ENCODE data around the gene GPR156.
A peak's percentile ranks its signal among the peaks of the same experiment; 100 is the strongest.

GPR156 gene

DNA sequence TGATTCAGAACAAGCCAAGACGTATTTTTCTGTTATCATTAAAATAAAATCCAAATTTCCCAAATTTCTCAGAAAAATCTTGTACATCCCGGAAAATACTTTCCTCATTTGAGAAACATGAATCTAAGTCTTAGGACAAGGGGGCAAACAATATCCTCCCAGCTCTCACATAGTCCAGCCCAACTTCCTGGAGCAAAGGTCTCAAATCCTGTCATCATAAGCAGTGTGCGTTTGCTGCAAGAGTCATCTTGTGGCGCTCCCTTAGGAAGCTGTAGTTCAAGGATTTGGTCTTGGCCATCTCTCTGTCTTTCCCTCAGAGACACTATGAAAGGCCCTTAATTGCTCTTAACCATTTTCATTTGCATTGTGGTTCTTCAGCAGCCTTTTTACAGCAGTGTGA lies 133.2 kb downstream of the GPR156 start:
- H3K36me3 Mint-ChIP-seq (ENCODE audit: low read depth): peaks cover 14% of the 10 kb centered on the region
- DNase-seq: no peak
- H3K27ac Mint-ChIP-seq: no peak overlapping the region
- H3K9me3 Mint-ChIP-seq: peaks cover 21% of the 10 kb centered on the region
- H3K27me3 Mint-ChIP-seq: no peaks in the 10 kb centered on the region
- peaks cover 30% of the 10 kb centered on the region for H3K4me1 Mint-ChIP-seq (ENCODE audit: low read depth)
- H3K4me3 Mint-ChIP-seq: no peak overlapping the region

DNA sequence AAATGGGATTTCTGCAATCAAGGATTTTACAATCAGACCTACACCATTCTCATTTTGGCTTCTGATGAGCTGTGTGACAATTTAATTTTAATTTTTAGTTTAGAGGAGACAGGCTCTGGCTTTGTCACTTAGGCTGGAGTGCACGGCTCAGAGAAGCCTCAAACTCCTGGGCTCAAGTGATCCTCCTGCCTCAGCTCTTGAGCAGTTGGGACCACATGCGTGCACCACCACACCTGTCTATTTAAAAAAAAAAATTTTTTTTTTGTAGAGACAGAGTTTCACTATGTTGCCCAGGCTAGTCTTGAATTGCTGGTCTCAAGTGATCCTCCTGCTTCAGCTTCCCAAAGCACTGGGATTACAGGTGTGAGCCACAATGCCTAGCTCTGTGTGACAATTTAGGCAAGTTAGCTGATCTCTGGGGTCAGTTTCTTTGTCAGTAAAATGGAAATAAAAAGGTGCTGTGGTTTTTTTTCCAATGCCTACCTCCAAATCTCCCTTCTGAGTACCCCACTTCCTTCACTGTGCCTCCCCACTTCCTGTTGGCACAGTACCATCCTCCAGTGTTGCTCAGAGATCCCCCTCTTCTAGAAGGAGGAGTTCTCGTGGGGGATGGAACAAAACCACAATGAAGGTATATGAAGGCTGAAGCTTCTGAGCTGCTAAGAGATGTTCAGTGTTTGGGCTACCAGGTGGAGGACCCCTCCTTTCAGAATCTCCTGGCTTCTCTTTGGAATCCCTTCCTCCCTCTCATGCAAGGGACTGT lies 136.7 kb downstream of the GPR156 start:
- Mint-ChIP-seq H3K27ac (no peak overlapping the region), H3K4me3 (no peak overlapping the region), H3K4me1 (ENCODE audit: low read depth) (peaks cover 38% of the 10 kb centered on the region)

DNA sequence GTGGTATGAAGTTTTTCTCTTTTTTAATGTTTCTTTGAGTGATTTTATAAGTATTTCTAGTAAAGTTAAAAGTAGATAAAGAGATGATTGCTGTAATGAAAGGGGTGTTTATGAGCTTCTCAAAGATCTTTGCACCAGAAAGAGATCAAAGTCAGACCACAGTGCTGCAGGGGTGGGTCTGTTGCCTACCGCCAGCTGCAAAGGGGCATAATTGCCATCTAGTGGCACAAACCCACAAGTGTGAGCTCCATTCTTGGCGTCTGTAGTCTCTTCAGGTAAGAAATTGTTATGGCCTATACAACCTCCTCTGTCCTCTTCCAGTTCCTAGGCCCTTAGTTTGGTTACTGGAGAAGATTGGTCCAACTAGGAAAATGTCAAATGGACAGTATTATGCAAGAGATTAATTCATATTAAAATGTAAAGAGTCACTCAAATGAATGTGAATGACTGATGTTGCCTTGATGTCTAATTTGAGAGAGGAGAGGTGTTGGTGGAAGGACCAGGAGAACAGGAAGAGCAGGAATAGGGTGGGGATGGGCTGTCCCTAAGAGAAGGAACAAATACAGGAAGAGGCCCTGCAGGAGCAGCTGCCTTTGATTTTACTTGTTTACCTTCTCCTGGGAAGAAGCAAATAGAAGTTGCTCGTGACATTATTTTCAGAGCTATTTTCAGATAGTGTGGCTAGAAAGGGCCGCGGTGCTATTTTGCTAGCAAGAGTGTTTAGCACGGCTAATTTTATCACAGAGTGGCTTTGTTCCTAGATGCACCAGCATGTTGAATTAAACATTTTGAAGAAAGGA lies 137.8 kb downstream of the GPR156 start:
- Mint-ChIP-seq H3K9me3 (no peaks in the 10 kb centered on the region), H3K4me1 (ENCODE audit: low read depth) (peaks cover 33% of the 10 kb centered on the region), H3K27me3 (no peaks in the 10 kb centered on the region), H3K36me3 (ENCODE audit: low read depth) (no peaks in the 10 kb centered on the region), H3K27ac (no peak overlapping the region), H3K4me3 (no peak overlapping the region)
- peak; percentile 38 for DNase-seq

More for the DNA sequence above, 136.7 kb downstream of the GPR156 start:
- H3K9me3 Mint-ChIP-seq: no peaks in the 10 kb centered on the region
- no peaks in the 10 kb centered on the region for H3K27me3 Mint-ChIP-seq
- no peak for DNase-seq
- no peaks in the 10 kb centered on the region for H3K36me3 Mint-ChIP-seq (ENCODE audit: low read depth)

DNA sequence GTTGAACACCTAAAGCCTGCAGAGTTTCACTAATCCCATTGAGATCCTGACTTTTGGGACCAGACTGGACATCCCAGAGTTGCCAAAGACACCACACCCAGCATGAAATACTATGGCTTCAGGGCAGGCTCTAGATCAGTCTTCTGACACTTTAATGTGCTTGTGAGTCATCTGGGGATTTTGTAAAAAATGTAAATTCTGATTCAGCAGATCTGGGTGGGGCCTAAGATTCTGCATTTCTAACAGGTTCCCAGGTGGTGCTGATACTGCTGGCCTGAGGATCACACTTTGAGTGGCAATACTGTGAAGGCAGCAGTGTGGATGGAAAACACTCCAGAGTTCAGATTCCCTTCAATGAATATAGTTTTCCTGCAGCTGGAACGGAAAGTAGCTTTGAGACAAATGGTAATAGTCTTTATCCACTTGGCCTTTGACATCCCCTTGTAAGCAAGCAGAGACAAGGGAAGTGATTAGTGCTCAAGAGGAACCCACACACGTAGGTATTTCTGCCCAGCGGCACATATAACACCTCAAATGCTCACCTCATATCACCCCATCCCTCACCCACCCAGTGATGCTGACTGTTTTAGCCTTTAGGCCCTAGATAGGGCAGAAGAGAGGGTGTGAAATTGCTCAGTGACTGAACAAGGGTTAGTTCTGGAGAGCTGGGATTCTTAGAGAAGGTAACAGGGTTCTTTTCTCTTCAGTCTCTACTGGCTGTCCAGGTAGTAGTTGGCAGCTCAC lies 139.3 kb downstream of the GPR156 start:
- Mint-ChIP-seq H3K4me1 (ENCODE audit: low read depth) (peaks cover 29% of the 10 kb centered on the region), H3K9me3 (no peaks in the 10 kb centered on the region), H3K27me3 (no peaks in the 10 kb centered on the region), H3K4me3 (no peak overlapping the region), H3K36me3 (ENCODE audit: low read depth) (no peaks in the 10 kb centered on the region), H3K27ac (peak overlapping the region; percentile 75)
- no peak for DNase-seq

DNA sequence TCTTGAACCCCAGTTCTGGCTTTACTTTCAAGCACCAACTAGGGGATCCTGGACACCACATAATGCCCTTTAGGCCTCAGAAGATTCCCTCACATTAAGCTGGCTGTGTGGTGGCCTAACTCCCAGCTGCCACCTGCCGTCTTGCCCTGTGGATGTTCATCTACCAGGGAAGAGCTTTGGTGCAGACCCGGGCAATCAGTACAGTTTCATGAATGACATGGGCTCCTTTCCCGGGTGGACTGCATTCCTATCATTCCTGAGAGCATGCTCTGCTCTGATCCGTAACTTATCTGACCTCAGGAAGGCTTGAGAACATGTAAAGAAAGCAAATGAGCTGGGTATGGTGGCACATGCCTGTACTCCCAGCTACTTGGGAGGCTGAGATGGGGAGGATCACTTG lies 140.8 kb downstream of the GPR156 start:
- H3K36me3 Mint-ChIP-seq (ENCODE audit: low read depth): no peaks in the 10 kb centered on the region
- no peak for DNase-seq
- H3K4me3 Mint-ChIP-seq: no peak overlapping the region
- peaks cover 29% of the 10 kb centered on the region for H3K4me1 Mint-ChIP-seq (ENCODE audit: low read depth)
- no peaks in the 10 kb centered on the region for H3K27me3 Mint-ChIP-seq
- H3K9me3 Mint-ChIP-seq: no peaks in the 10 kb centered on the region
- H3K27ac Mint-ChIP-seq: no peak overlapping the region

DNA sequence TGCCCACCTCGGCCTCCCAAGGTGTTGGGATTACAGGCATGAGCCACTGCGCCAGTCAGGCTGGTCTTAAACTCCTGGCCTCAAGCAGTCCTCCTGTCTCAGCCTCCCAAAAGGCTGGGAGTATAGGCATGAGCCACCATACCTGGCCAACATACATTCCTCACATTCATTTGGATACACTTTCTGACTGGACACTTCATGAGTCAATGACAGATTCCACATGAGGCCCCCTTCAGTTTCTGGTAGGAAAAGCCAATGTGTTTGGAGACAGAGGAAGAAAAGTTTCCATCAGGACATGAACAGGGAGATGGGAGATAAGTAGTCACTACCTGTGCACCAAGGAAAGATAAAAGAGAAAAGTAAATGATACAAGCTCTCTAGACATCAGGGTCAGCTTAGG lies 141.3 kb downstream of the GPR156 start:
- DNase-seq: no peak
- Mint-ChIP-seq H3K36me3 (ENCODE audit: low read depth) (no peaks in the 10 kb centered on the region), H3K4me1 (ENCODE audit: low read depth) (peaks cover 27% of the 10 kb centered on the region), H3K4me3 (no peak overlapping the region), H3K27me3 (no peaks in the 10 kb centered on the region), H3K27ac (no peak overlapping the region), H3K9me3 (no peaks in the 10 kb centered on the region)

DNA sequence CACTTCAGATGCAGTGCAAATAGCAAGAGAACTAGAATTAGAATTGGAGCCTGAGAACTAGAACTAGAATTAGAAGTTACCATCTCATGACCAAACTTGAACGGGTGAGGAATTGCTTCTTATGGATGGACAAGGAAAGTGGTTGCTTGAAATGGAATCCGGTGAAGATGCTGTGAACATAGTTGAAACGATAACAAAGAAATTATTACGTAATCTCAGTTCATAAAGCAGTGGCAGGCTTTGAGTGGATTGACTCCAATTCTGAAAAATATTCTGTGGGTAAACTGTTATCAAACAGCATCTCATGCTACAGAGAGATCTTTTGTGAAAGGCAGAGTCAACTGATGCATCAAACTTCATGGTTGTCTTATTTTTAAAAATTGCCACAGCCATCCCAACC lies 142.8 kb downstream of the GPR156 start:
- H3K4me1 Mint-ChIP-seq (ENCODE audit: low read depth): peaks cover 16% of the 10 kb centered on the region
- no peaks in the 10 kb centered on the region for H3K9me3 Mint-ChIP-seq
- H3K4me3 Mint-ChIP-seq: no peak overlapping the region
- no peaks in the 10 kb centered on the region for H3K27me3 Mint-ChIP-seq
- DNase-seq: no peak
- no peak overlapping the region for H3K27ac Mint-ChIP-seq
- H3K36me3 Mint-ChIP-seq (ENCODE audit: low read depth): no peaks in the 10 kb centered on the region

DNA sequence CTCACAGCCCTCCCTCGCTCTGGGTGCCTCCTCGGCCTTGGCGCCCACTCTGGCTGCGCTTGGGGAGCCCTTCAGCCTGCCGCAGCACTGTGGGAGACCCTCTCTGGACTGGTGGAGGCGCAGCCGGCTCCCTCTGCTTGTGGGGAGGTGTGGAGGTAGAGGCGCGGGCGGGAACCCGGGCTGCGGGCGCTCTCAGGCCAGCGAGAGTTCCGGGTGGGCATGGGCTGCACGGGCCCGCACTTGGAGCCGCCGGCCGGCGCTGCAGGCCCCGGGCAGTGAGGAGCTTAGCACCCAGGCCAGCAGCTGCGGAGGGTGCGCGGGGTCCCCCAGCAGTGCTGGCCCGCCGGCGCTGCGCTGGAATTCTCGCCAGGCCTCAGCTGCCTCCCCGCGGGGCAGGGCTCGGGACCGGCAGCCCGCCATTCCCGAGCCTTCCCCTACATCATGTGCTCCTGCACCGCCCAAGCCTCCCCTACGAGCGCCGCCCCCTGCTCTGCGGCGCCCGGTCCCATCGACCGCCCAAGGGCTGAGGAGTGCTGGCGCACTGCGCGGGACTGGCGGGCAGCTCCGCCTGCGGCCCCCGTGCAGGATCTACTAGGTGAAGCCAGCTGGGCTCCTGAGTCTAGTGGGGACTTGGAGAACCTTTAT lies 144.8 kb downstream of the GPR156 start:
- peaks cover under 1% of the 10 kb centered on the region for H3K4me1 Mint-ChIP-seq (ENCODE audit: low read depth)
- no peak overlapping the region for H3K27ac Mint-ChIP-seq
- no peak overlapping the region for H3K4me3 Mint-ChIP-seq
- no peaks in the 10 kb centered on the region for H3K36me3 Mint-ChIP-seq (ENCODE audit: low read depth)
- H3K27me3 Mint-ChIP-seq: no peaks in the 10 kb centered on the region
- no peak for DNase-seq
- H3K9me3 Mint-ChIP-seq: no peaks in the 10 kb centered on the region

DNA sequence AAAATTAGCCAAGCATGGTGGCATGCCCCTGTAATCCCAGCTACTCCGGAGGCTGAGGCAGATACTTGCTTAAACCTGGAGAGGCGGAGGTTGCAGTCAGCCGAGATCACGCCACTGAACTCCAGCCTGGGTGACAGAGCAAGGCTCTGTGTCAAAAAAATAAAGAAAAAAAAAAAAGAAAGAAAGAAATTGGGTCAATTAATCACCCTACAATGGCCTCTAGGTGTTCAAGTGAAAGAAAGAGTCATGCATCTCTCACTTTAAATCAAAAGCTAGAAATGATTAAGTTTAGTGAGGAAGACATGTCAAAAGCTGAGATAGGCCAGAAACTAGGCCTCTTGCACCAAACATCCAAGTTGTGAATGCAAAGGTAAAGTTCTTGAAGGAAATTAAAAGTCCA lies 145.9 kb downstream of the GPR156 start:
- Mint-ChIP-seq H3K9me3 (no peaks in the 10 kb centered on the region), H3K27ac (no peak overlapping the region), H3K36me3 (ENCODE audit: low read depth) (no peaks in the 10 kb centered on the region), H3K4me3 (no peak overlapping the region), H3K27me3 (no peaks in the 10 kb centered on the region), H3K4me1 (ENCODE audit: low read depth) (no peaks in the 10 kb centered on the region)
- DNase-seq: no peak

DNA sequence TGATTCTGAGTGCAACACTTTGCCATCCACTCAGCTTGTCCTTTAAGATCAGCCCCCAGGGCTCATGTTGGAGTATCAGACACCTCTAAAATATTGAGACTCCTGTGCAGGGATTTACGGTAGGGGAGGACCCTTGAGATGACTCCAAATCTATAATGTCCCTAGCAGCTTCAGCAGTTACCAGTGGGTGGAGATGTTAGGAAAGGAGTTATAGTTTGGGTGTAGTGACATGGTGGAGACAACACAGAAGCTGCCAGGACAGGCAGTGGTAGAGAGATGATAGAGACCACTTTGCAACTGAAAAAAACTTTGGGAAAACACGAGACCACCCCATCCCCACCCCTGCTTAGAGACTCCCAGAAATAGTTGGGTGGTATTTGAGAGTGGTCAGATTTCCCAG lies 147.5 kb downstream of the GPR156 start:
- Mint-ChIP-seq H3K4me3 (no peak overlapping the region), H3K27me3 (no peaks in the 10 kb centered on the region), H3K9me3 (no peaks in the 10 kb centered on the region), H3K27ac (no peak overlapping the region), H3K36me3 (ENCODE audit: low read depth) (no peaks in the 10 kb centered on the region), H3K4me1 (ENCODE audit: low read depth) (no peaks in the 10 kb centered on the region)
- no peak for DNase-seq

DNA sequence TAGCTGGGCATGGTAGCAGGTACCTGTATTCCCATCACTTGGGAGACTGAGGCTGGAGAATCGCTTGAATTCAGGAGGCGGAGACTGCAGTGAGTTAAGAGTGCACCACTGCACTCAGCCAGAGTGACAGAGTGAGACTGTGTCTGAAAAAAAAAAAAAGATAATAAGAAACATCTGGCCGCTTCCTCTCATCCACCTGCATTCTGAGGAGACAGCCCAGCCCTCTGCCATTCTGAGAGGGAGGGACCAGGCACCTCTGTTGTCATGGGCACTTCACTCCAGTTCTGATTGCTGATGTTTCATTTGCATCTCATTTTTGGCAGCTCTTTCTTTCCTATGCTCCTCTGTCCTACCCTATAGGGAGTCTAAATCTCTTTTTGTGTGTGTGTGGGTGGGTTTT lies 154.4 kb downstream of the GPR156 start:
- Mint-ChIP-seq H3K4me3 (no peak overlapping the region), H3K4me1 (ENCODE audit: low read depth) (no peaks in the 10 kb centered on the region), H3K27me3 (no peaks in the 10 kb centered on the region)

DNA sequence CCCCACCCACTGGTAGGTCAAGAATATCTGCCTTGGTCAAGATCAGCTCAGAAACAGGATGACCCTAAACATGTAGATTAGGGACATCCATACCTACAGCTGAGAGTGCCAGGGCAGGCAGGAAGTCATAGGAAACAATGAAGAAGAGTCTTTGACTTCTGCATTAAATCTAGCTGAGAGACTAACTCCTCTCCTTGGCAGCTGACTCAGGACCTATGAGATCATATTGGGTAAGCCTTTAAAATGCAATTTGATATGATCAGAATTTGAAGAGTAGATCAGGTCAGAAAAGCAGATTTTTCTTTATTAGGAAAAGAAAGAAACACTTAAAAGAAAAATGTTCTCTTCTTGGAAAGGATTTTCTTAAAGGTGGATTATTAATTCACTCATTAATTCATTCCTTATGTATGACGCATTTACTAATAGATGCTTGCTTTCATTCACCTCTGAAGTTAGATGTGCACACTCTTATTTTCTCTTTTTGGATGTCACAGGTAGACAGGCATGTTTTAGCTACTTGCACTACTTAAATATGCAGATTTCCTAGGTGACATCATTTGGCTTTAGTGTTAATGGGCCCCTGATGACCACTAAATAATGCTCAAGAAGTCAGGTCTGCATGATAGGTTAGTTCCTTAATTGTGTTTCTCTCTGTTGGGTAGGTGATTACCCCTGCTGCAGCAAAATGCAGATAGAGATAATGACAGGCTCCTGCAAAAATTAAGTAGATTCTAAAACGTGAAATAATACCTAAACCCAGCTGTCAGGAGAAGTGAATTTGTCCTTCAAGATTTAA lies 155.1 kb downstream of the GPR156 start:
- no peak for DNase-seq
- H3K9me3 Mint-ChIP-seq: no peaks in the 10 kb centered on the region
- no peaks in the 10 kb centered on the region for H3K36me3 Mint-ChIP-seq (ENCODE audit: low read depth)
- H3K27me3 Mint-ChIP-seq: no peaks in the 10 kb centered on the region
- H3K4me1 Mint-ChIP-seq (ENCODE audit: low read depth): no peaks in the 10 kb centered on the region
- no peak overlapping the region for H3K4me3 Mint-ChIP-seq
- no peak overlapping the region for H3K27ac Mint-ChIP-seq

More for the DNA sequence above, 154.4 kb downstream of the GPR156 start:
- no peaks in the 10 kb centered on the region for H3K9me3 Mint-ChIP-seq
- no peaks in the 10 kb centered on the region for H3K36me3 Mint-ChIP-seq (ENCODE audit: low read depth)
- DNase-seq: no peak
- no peak overlapping the region for H3K27ac Mint-ChIP-seq

DNA sequence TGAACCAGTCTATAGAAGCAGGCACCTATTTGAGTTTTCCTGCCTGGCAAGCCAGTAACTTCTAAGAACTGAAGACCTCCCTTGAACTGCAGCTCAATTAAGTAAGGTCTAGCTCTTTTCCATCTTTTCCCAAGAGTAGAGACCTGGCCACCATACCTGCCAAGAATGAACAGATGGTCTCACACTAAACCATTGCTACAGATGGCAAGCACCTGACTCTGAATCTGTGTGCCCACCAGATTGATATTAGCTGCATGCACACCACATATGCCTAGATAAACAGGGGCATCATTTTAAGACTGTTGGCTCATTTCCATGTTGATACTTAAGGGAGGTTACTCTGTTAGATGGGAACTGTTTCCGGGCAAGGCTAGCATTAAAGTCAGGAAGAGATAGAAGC lies 156.0 kb downstream of the GPR156 start:
- Mint-ChIP-seq H3K27ac (no peak overlapping the region), H3K36me3 (ENCODE audit: low read depth) (no peaks in the 10 kb centered on the region), H3K4me1 (ENCODE audit: low read depth) (no peaks in the 10 kb centered on the region), H3K4me3 (no peak overlapping the region), H3K27me3 (no peaks in the 10 kb centered on the region), H3K9me3 (no peaks in the 10 kb centered on the region)
- no peak for DNase-seq

DNA sequence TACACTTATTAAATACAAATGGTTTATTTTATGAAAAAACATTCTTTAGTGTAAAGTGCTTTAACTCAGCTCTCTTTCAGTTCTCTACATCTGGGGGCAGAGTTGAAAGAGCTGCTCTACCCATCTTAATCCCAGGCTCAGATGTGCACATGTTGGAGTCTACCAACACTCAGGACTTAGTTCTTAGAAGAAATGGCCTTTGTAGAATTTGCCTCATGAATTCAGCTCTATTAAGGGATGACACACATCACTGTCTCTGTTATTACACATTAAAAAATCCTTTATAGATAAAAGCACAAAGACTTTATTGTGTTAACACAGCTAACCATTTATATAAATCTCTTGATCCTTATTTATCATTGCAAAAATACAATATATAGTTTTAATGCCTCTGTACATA lies 159.0 kb downstream of the GPR156 start:
- H3K36me3 Mint-ChIP-seq (ENCODE audit: low read depth): no peaks in the 10 kb centered on the region
- H3K9me3 Mint-ChIP-seq: no peaks in the 10 kb centered on the region
- H3K4me1 Mint-ChIP-seq (ENCODE audit: low read depth): no peaks in the 10 kb centered on the region
- H3K27me3 Mint-ChIP-seq: no peaks in the 10 kb centered on the region
- DNase-seq: no peak
- no peak overlapping the region for H3K4me3 Mint-ChIP-seq
- no peak overlapping the region for H3K27ac Mint-ChIP-seq
